Central memory CD4-positive, alpha-beta T cell (primary cell): ENCODE results near the gene CD9.

ENCODE experiments used
- DNase-seq: peaks from one replicate; pipeline ENCODE4 v3.0.0; 2022

The CD9 gene

GRCh38 chr12:6250343-6250742, 50.1 kb downstream of the CD9 start:
- no peak for DNase-seq

GRCh38 chr12:6253278-6253677, 53.1 kb downstream of the CD9 start:
- no peak for DNase-seq

GRCh38 chr12:6254491-6254890, 54.3 kb downstream of the CD9 start:
- no peak for DNase-seq

GRCh38 chr12:6257007-6257406, 56.8 kb downstream of the CD9 start:
- DNase-seq: no peak

GRCh38 chr12:6262211-6262610, 62.0 kb downstream of the CD9 start:
- DNase-seq: no peak

- DNase-seq: no peak
Observed at GRCh38 chr12:6262623-6263022, 62.4 kb downstream of the CD9 start.

- DNase-seq: no peak
Observed at GRCh38 chr12:6263931-6264330, 63.7 kb downstream of the CD9 start.

GRCh38 chr12:6264402-6265037, 64.3 kb downstream of the CD9 start:
- DNase-seq: no peak

- DNase-seq: no peak
Observed at GRCh38 chr12:6265038-6265405, 64.8 kb downstream of the CD9 start.

GRCh38 chr12:6266541-6266966, 66.4 kb downstream of the CD9 start:
- DNase-seq: no peak

GRCh38 chr12:6266971-6267721, 66.9 kb downstream of the CD9 start:
- DNase-seq: no peak

GRCh38 chr12:6268484-6269157, 68.4 kb downstream of the CD9 start:
- no peak for DNase-seq

GRCh38 chr12:6269986-6270385, 69.8 kb downstream of the CD9 start:
- no peak for DNase-seq

- DNase-seq: no peak
Observed at GRCh38 chr12:6271281-6271680, 71.1 kb downstream of the CD9 start.

GRCh38 chr12:6272300-6273204, 72.4 kb downstream of the CD9 start:
- no peak for DNase-seq

GRCh38 chr12:6273205-6273540, 73.0 kb downstream of the CD9 start:
- DNase-seq: no peak

- DNase-seq: no peak
Observed at GRCh38 chr12:6273541-6274230, 73.5 kb downstream of the CD9 start.

GRCh38 chr12:6274231-6275221, 74.3 kb downstream of the CD9 start:
- DNase-seq: no peak

- no peak for DNase-seq
Observed at GRCh38 chr12:6275928-6276887, 76.0 kb downstream of the CD9 start.
